Measurements from ENCODE around the gene CDC42BPB. TPM values are rescaled to one million over a fixed set of nuclear protein-coding genes. Genes with fewer than 3 reads are reported as not detected.

The CDC42BPB gene
- total RNA-seq, 1 experiment from 2014 or later, result 96.9 TPM

GRCh38 chr14:103070971-103071542 lies 13.7 kb upstream of the CDC42BPB start:
- ChIA-PET CTCF (interaction anchor here (0.5 kb wide), 1 partner anchor 517 kb away, joined by 4 read pairs; no protein-coding TSS in a partner anchor), POLR2A (no interaction called here)
- Mint-ChIP-seq H3K27ac (no peak overlapping the region), H3K27me3 (ENCODE audit: low read depth) (peaks cover 5% of the 10 kb centered on the region), H3K36me3 (no peaks in the 10 kb centered on the region), H3K9me3 (no peaks in the 10 kb centered on the region), H3K4me1 (peaks cover 2% of the 10 kb centered on the region), H3K4me3 (no peak overlapping the region)
- no peak for TF ChIP-seq SP1 (CRISPR knock-in tag; conservative IDR thresholded peaks at IDR 0.05)
- no peak for TF ChIP-seq AFF4 (CRISPR knock-in tag; IDR thresholded peaks at IDR 0.05; ENCODE audit: borderline replicate concordance)
- no peak for TF ChIP-seq PRRX2 (CRISPR knock-in tag; IDR thresholded peaks at IDR 0.05)
- no peak for TF ChIP-seq MYBL2 (CRISPR knock-in tag; IDR thresholded peaks at IDR 0.05)
- TF ChIP-seq STAT6 (CRISPR knock-in tag; conservative IDR thresholded peaks at IDR 0.05; ENCODE audit: low read depth), result no peak
- TF ChIP-seq CTCF (IDR thresholded peaks at IDR 0.05), result no peak
- DNase-seq (ENCODE audit: low spot score) (no peak), ATAC-seq (no peak)

- peaks cover 5% of the 10 kb centered on the region for H3K27me3 Mint-ChIP-seq (ENCODE audit: low read depth)
- DNase-seq (ENCODE audit: low spot score) (no peak), ATAC-seq (no peak)
- no peaks in the 10 kb centered on the region for H3K36me3 Mint-ChIP-seq
- POLR2A ChIA-PET, result no interaction called here
- CTCF ChIA-PET, result interaction anchor here (0.5 kb wide), 1 partner anchor 517 kb away, joined by 4 read pairs; no protein-coding TSS in a partner anchor
- H3K4me1 Mint-ChIP-seq, result peaks cover 5% of the 10 kb centered on the region
- TF ChIP-seq HMGXB4 (CRISPR knock-in tag; IDR thresholded peaks at IDR 0.05) (no peak), CREB1 (CRISPR knock-in tag; IDR thresholded peaks at IDR 0.05) (no peak), NR2C2 (CRISPR knock-in tag; IDR thresholded peaks at IDR 0.05) (no peak), ZNF138 (CRISPR knock-in tag; conservative IDR thresholded peaks at IDR 0.05) (no peak), USF2 (CRISPR knock-in tag; IDR thresholded peaks at IDR 0.05) (peak; percentile 37; the same call in 1 of the 2 replicates), FOXP1 (CRISPR knock-in tag; IDR thresholded peaks at IDR 0.05; ENCODE audit: borderline replicate concordance) (no peak)
- no peaks in the 10 kb centered on the region for H3K9me3 Mint-ChIP-seq
- H3K4me3 Mint-ChIP-seq, result no peak overlapping the region
- no peak overlapping the region for H3K27ac Mint-ChIP-seq
Observed at GRCh38 chr14:103070263-103070885, 13.0 kb upstream of the CDC42BPB start.

Data from WTC11 (cell line).